ENCODE data around the gene PRORP.
"Not testable (repeated sequence)": the region's sequence is repeated elsewhere in the genome, so short reads cannot be mapped to it uniquely, and the experiment has no call there.

PRORP gene

GRCh38 chr14:35140718-35141581 is 18.6 kb downstream of the PRORP start:
- DNase-seq = no peak

DNA sequence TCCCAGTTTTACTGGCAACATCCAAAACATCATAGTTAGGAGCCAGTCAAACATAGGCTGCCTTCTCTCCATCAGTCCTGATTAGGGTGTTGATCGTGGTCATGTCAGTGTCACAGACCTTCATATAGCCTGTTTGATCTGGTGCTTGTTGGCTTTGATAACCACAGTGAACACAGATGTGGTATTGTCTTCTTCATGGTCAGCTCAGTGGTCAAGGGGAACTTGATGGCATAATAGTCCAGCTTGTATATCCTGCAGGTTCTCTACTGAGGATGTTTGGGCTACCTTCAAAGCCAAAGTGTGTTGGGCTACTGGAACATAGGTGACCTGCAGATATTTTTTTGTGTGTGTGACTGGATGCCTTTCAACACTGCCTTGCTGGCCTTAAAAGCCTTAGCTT is 21.7 kb downstream of the PRORP start:
- DNase-seq = no peak

DNA sequence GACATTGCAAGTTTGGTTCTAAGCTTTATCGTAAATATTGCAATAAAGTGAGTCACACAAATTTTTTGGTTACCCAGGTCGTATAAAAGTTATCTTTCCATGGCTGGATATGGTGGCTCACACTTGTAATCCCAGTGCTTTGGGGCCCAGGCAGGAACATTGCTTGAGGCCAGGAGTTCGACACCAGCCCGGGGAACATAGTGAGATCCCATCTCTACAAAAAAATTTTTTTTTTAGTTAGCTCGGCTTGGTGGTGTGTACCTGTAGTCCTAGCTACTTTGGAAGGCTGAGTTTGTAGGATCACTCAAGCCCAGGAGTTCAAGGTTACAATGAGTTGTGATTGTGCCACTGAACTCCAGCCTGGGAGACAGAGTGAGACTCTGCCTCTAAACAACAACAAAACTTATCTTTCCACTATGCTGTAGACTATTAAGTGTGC is 24.4 kb downstream of the PRORP start:
- DNase-seq = no peak

- no peak for DNase-seq
These were observed 24.8 kb downstream of the PRORP start for GRCh38 chr14:35147186-35147585.

DNA sequence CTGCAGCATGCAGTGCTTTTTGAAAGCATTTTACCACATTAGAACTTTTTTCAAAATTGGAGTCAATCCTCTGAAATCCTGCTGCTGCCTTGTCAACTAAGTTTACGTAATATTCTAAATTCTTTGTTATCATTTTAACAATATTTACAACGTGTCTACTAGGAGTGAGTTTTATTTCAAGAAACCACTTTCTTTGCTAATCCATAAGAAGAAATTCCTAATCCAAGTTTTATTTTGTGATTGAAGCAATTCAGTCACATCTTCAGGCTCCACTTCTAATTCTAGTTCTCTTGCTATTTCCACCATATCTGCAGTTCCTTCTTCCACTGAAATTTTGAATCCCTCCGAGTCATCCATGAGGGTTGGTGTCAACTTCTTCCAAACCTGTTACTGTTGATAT is 25.4 kb downstream of the PRORP start:
- DNase-seq = no peak

DNA sequence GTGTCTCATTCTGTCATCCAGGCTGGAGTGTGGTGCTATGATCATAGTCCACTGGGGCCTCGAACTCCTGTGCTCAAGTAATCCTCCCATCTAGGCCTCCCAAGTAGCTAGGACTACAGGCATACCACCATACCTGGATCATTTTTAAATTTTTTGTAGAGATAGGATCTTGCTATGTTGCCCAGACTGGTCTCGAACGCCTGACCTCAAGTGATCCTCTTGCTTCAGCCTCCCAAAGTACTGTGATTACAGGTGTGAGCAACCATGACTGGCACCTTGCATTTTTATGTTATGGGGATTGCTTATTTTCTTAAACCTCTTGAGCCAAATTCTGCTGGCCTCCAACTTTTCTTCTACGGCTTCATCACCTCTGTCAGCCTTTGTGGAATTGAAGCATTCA is 26.9 kb downstream of the PRORP start:
- DNase-seq = no peak

DNA sequence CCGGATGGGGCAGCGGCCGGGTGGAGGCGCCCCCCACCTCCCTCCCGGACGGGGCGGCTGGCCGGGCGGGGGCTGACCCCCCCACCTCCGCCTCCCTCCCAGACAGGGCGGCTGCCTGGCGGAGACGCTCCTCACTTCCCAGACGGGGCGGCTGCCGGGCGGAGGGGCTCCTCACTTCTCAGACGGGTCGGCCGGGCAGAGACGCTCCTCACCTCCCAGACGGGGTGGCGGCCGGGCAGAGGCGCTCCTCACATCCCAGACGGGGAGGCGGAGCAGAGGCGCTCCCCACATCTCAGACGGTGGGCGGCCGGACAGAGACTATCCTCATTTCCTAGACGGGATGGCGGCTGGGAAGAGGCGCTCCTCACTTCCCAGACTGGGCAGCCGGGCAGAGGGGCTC is 30.2 kb downstream of the PRORP start:
- not testable (repeated sequence) for DNase-seq

GRCh38 chr14:35154016-35154415 is 31.7 kb downstream of the PRORP start:
- no peak for DNase-seq

DNA sequence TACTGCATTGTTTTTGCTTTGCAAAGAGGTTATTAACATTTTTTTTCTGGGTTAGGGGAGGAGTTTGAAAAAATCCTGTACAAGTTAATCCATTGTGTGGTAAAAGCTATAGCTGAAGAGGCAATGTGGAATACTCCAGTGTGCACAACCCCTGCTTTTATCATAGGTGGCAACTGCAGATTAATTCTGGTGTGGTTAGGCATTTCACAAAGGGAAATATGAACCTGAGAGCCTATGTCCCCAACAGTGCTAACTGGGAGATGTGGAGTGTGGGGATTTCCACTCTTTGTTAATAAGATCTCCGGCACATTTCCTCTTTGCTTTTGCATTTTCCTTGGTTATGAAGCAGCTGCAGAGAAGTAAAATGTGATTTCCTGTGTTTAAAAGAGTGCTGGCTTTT is 33.6 kb downstream of the PRORP start:
- DNase-seq = peak in 1 of 2 donors; percentile 45

- DNase-seq = no peak
These were observed 36.1 kb downstream of the PRORP start for GRCh38 chr14:35158491-35158890.

DNA sequence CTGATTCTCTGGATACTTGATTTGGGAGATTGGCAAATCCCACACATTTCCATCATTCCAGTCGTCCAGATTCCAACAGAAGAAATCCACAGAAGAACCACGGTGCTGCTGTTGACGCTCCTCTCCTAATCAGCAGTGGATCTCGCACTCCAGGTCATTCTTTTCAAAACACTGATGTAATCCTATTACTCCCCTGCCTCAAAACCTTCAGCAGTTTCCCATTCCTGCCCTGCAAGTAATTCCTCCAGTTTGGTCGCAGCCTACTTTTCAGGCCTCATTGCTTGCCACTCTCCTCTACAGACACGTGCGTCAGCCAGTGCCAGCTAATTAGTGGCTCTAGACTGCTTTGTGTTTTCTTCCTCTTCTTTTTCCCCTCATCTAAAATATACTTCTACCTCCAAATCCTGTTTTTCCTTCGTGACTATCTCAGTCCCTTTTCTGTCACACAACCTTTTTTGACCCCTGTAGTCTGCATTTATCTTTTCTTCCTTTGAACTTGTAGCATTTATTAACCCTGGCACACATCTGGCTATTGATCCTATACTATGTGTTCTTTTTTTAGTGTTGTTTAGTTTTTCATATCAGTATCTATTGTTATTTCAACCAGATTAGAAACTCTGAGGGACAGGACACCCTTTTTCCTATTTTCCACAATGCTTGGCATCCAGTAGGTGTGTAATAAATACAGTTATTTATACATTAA is 36.8 kb downstream of the PRORP start:
- no peak for DNase-seq

DNA sequence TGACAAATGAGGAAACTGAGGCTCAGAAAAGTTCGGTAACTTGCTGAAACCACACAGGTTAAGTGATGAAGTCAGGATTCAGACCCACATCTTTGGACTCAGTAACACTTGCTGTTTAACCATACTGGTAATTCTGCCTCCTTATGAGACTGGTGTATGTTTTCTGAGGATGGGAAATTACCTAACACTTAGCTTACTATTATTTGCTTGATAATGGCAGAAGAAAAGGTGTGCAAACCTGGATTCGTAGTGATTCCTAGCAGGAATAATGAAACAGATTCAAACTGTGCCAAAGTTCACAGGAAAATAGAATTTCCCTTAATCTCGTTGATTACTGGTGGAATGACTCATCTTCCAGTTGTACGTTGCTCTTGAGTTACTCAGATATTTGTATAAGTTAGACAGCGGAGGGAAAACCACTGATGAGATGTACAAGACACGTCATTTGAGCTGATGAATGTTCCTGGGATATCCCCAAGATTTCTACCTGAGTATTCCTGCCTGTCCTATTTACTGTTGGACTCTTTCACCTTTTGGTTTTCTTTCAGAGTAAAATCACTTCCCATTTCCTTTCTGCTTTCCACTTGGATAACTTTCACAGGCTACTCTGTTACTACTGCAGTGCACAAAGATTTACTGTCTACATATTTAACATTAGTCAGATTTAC is 37.5 kb downstream of the PRORP start:
- DNase-seq = no peak

GRCh38 chr14:35161231-35161630 is 38.9 kb downstream of the PRORP start:
- no peak for DNase-seq

- DNase-seq = no peak
These were observed 41.0 kb downstream of the PRORP start for GRCh38 chr14:35163384-35163783.

DNA sequence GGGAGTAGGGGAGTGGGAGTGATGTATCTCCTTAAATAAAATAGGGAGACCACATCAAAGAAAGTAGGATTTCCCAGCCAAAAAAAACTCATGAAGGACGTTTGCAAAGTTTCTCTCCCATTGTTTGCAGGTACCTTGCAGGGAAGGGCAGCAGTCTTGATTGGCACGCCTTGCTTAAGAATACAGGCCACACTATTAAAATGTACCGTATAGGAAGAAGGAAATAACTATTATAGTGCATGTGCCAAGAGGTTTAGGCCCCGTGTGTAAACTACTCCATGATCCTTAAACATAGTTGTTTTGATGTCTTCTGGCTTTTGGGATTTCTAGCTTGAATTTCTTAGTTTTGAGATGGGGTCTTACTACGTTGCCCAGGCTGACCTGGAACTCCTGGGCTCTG is 42.5 kb downstream of the PRORP start:
- no peak for DNase-seq

DNA sequence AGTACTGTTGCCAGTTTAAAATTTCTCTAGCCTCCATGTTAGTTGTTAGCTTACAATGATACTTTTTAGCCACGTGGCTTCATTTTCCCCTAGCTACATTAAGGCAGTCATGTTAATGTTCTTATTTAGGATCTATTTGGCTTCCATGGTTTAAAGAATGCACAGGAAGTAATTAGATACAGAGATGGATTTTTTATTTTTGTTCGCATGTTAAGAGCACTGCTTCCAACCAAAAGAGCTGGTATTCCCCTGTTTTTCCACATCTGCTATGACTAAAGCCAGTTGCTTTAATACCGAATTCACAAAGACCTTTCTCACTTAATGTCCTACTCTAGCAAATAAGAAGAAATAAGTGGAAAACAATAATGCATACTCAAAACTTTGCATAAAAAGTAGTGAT is 45.1 kb downstream of the PRORP start:
- DNase-seq = no peak
